Mucosa of rectum (tissue), 2 donors: ENCODE measurements around the gene CSF2RB.
"Not testable (repeated sequence)": the region's sequence is repeated elsewhere in the genome, so short reads cannot be mapped to it uniquely, and the experiment has no call there.

Experiments
- H3K27ac ChIP-seq, 2 donors: one replicate each; pipeline ENCODE4 v1.7.0; 2013; ENCODE audit warnings: inconsistent platforms in 2 of 2, low read depth in 2 of 2, low read length in 2 of 2
- H3K27me3 ChIP-seq, 2 donors: one replicate each; pipeline ENCODE4 v1.7.0; 2013; ENCODE audit warnings: low read length in 2 of 2; ENCODE audit not compliant: control insufficient read depth in 2 of 2, insufficient read depth in 2 of 2
- H3K36me3 ChIP-seq, 2 donors: one replicate each; pipeline ENCODE4 v1.7.0; 2013; ENCODE audit warnings: low read length in 2 of 2; ENCODE audit not compliant: control insufficient read depth in 2 of 2, insufficient read depth in 2 of 2
- H3K4me1 ChIP-seq, 2 donors: one replicate each; pipeline ENCODE4 v1.7.0; 2013; ENCODE audit warnings: low read length in 2 of 2, mild to moderate bottlenecking in 1 of 2; ENCODE audit not compliant: control insufficient read depth in 2 of 2, insufficient read depth in 2 of 2
- H3K4me3 ChIP-seq, 2 donors: one replicate each; pipeline ENCODE4 v1.7.0; 2013; ENCODE audit warnings: low read length in 2 of 2
- H3K9ac ChIP-seq, 2 donors: one replicate each; pipeline ENCODE4 v1.7.0; 2013; ENCODE audit warnings: low read length in 2 of 2, low read depth in 1 of 2, mild to moderate bottlenecking in 1 of 2
- H3K9me3 ChIP-seq, 2 donors: one replicate each; pipeline ENCODE4 v1.7.0; 2013; ENCODE audit warnings: low read length in 2 of 2; ENCODE audit not compliant: control insufficient read depth in 2 of 2
- donor health status: healthy.
- donor health status: Normal muscosa, but diverticular disease.

Gene CSF2RB

DNA sequence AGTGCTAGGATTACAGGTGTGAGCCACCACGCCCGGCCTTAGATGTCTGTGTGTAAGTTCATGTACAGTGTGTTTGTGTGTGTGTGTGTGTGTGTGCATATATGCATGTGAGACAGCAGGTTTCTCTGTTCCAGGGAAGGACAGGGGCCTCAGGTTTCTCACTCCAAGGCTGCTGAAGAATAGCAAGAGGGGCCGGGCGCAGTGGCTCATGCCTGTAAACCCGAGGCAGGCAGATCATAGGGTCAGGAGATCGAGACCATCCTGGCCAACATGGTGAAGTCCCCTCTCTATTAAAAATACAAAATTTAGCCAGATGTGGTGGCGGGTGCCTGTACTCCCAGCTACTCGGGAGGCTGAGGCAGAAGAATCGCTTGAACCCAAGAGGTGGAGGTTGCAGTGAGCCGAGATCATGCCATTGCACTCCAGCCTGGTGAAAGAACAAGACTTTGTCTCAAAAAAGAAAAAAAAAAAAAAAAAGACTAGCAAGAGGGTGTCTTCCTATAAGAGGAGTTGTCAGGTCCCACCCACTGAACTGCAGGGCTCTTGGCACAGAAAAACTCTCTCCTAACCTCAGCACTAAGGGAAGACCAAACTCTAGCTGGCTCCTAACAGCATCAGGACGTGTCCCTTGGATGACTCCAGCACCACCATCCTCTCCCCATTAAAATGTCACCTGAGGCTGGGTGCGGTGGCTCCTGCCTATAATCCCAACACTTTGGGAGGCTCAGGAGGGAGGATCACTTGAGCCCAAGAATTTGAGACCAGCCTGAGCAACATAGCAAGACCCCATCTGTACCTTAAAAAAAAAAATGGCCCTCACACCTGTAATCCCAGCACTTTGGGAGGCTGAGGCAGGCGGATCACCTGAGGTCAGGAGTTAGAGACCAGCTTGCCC is 65.8 kb downstream of the CSF2RB start:
- Histone ChIP-seq H3K27ac (no peak overlapping the region), H3K27me3 (peaks cover 0 to 5% of the 10 kb centered on the region in 2 donors), H3K9me3 (no peaks in the 10 kb centered on the region), H3K36me3 (no peaks in the 10 kb centered on the region), H3K4me1 (peaks cover 3 to 4% of the 10 kb centered on the region in 2 donors), H3K4me3 (no peak overlapping the region), H3K9ac (no peak overlapping the region)

GRCh38 chr22:36981247-36981775 is 67.9 kb downstream of the CSF2RB start:
- H3K9me3 ChIP-seq, result peaks cover 5 to 8% of the 10 kb centered on the region in 2 donors
- H3K4me3 ChIP-seq, result no peak overlapping the region
- peaks cover 0 to 5% of the 10 kb centered on the region in 2 donors for H3K27me3 ChIP-seq
- peaks cover 3 to 4% of the 10 kb centered on the region in 2 donors for H3K4me1 ChIP-seq
- H3K27ac ChIP-seq, result no peak overlapping the region
- H3K36me3 ChIP-seq, result no peaks in the 10 kb centered on the region
- H3K9ac ChIP-seq, result no peak overlapping the region

- H3K27me3 ChIP-seq, result peaks cover 0 to 5% of the 10 kb centered on the region in 2 donors
- no peak overlapping the region for H3K27ac ChIP-seq
- no peak overlapping the region for H3K4me3 ChIP-seq
- H3K9ac ChIP-seq, result no peak overlapping the region
- peaks cover 3 to 4% of the 10 kb centered on the region in 2 donors for H3K4me1 ChIP-seq
- H3K36me3 ChIP-seq, result no peaks in the 10 kb centered on the region
- H3K9me3 ChIP-seq, result peaks cover 5 to 9% of the 10 kb centered on the region in 2 donors
Observed at GRCh38 chr22:36982136-36982535, 68.7 kb downstream of the CSF2RB start.

DNA sequence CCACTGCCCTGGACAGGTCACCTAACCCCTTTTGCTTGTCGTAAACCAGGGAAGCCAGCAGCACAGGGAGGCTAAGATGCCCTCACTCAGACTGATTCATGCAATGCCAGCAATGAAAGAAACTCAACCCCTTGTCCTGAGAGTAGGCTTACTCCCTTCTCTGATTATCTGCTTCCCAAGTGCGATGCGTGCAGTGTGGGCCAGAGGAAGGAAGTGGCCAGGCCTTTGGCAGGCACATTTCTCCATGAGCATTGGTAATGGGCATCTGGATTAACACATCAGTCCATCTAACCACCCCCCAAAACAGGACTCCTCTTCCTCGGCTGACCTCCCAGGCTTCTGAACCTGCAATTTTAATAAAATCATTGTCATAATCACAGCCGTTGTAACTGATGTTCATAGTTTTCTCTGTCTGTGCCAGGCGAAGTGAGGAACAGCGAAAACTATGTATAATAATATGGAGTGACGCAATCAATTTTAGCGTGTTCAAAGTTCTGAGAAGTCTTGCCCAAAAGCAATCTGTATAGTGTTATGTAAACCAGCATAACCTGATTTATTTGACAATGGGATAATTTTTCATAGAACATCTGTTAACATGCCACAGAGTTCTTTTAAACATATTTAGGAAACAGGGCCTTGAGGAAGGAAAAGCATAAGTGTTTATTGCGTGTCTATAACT is 71.9 kb downstream of the CSF2RB start:
- Histone ChIP-seq H3K9me3 (peaks cover 5 to 9% of the 10 kb centered on the region in 2 donors), H3K27ac (no peak overlapping the region), H3K9ac (no peak overlapping the region), H3K36me3 (no peaks in the 10 kb centered on the region), H3K4me1 (no peaks in the 10 kb centered on the region), H3K27me3 (peaks cover under 1 to 7% of the 10 kb centered on the region in 2 donors), H3K4me3 (no peak overlapping the region)

GRCh38 chr22:36986242-36986821 is 72.9 kb downstream of the CSF2RB start:
- H3K27ac ChIP-seq, result no peak overlapping the region
- peaks cover 6 to 14% of the 10 kb centered on the region in 2 donors for H3K27me3 ChIP-seq

GRCh38 chr22:36988075-36988832 is 74.8 kb downstream of the CSF2RB start:
- Histone ChIP-seq H3K4me3 (no peak overlapping the region), H3K36me3 (no peaks in the 10 kb centered on the region), H3K9ac (no peak overlapping the region), H3K4me1 (no peaks in the 10 kb centered on the region), H3K27ac (no peak overlapping the region), H3K9me3 (peaks cover 5 to 9% of the 10 kb centered on the region in 2 donors), H3K27me3 (peaks cover 6 to 10% of the 10 kb centered on the region in 2 donors)

More at GRCh38 chr22:36986242-36986821, 72.9 kb downstream of the CSF2RB start:
- H3K36me3 ChIP-seq, result no peaks in the 10 kb centered on the region
- H3K9ac ChIP-seq, result no peak overlapping the region
- H3K4me1 ChIP-seq, result no peaks in the 10 kb centered on the region
- H3K9me3 ChIP-seq, result peaks cover 5 to 9% of the 10 kb centered on the region in 2 donors
- no peak overlapping the region for H3K4me3 ChIP-seq

GRCh38 chr22:36989012-36989411 is 75.6 kb downstream of the CSF2RB start:
- H3K9ac ChIP-seq, H3K27ac ChIP-seq, H3K9me3 ChIP-seq, H3K4me1 ChIP-seq, H3K36me3 ChIP-seq, H3K4me3 ChIP-seq: not testable (repeated sequence)
- peaks cover 6 to 10% of the 10 kb centered on the region in 2 donors for H3K27me3 ChIP-seq
